ENCODE results near the gene ZNF302.

GRCh38 chr19:34639491-34640085 is 37.9 kb upstream of the ZNF302 start:
- TF ChIP-seq, protein P1, sequence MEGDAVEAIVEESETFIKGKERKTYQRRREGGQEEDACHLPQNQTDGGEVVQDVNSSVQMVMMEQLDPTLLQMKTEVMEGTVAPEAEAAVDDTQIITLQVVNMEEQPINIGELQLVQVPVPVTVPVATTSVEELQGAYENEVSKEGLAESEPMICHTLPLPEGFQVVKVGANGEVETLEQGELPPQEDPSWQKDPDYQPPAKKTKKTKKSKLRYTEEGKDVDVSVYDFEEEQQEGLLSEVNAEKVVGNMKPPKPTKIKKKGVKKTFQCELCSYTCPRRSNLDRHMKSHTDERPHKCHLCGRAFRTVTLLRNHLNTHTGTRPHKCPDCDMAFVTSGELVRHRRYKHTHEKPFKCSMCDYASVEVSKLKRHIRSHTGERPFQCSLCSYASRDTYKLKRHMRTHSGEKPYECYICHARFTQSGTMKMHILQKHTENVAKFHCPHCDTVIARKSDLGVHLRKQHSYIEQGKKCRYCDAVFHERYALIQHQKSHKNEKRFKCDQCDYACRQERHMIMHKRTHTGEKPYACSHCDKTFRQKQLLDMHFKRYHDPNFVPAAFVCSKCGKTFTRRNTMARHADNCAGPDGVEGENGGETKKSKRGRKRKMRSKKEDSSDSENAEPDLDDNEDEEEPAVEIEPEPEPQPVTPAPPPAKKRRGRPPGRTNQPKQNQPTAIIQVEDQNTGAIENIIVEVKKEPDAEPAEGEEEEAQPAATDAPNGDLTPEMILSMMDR (conservative IDR thresholded peaks at IDR 0.05; ENCODE audit: low read depth, low read length), result peak; percentile 85
- no peak for TF ChIP-seq EZH2 (IDR thresholded peaks at IDR 0.05; ENCODE audit: borderline replicate concordance, low read depth, low read length, poor library complexity, severe bottlenecking)

Data from A673 (cell line).